H1 (cell line): ENCODE data around the gene SYNCRIP. TPM values are rescaled to one million over a fixed set of nuclear protein-coding genes. Genes with fewer than 3 reads are reported as not detected.

Experiments used
- POLR2A ChIP-seq, 2 experiments: IDR thresholded peaks; 1 replicate in 1 of 2; 2 replicates in 1 of 2; pipeline ENCODE4 v1.6.1; 2011; ENCODE audit warnings: low read depth in 2 of 2, low read length in 2 of 2, mild to moderate bottlenecking in 2 of 2; ENCODE audit errors: control extremely low read depth in 1 of 2
- RNF2 ChIP-seq: fragments of 200-900, 300-1000 bp; sonication (generic); IDR thresholded peaks from 2 replicates; pipeline ENCODE4 v1.7.1; 2016; ENCODE audit warnings: borderline replicate concordance, low read depth, mild to moderate bottlenecking, antibody characterized with exemption, low read length; ENCODE audit not compliant: poor library complexity, severe bottlenecking; ENCODE audit errors: missing control alignments
- SP2 ChIP-seq: IDR thresholded peaks from 2 replicates; pipeline ENCODE4 v1.6.1; 2012; ENCODE audit warnings: mild to moderate bottlenecking, low read length, inconsistent platforms
- polyA plus RNA-seq, 7 experiments: library from polyadenylated mRNA; depleted of rRNA in 3 of 7; stranded (reverse) in 5 of 7; unstranded in 2 of 7; fragments of >200 nt in 5 of 7; fragments of 200-250 nt in 2 of 7; gene quantifications; 1 replicate in 5 of 7; 2 replicates in 1 of 7; 4 replicates in 1 of 7; pipeline versions ENCODE4 v1.2.1 to v1.2.3, GENCODE V29; 2011 to 2013; ENCODE audit warnings: missing spikeins in 2 of 7, mixed read lengths in 2 of 7
- total RNA-seq: library from RNA; stranded (reverse); fragmentation: NEBNext Ultra II Directional; extraction: Animal tissue kit (Norgen Biotek cat#: 25700); gene quantifications from 2 replicates; pipeline ENCODE4 v1.2.1, GENCODE V29; 2021

Gene SYNCRIP
- total and polyA plus RNA-seq, 2 of the 8 experiments (the other 6 are each of a cell fraction or from before 2014, with no cell fraction given), result 16.8 to 219 TPM

GRCh38 chr6:85672050-85672449 lies 29.4 kb upstream of the SYNCRIP start (continued):
- no peak for TF ChIP-seq SP2
- TF ChIP-seq POLR2A (IDR thresholded peaks at IDR 0.05; ENCODE audit: control extremely low read depth in 1 of 2, low read depth in 2 of 2, low read length in 2 of 2), result peak in 1 of 2 experiments; percentile 9; a peak in 2 of 3 replicates
- no peak for TF ChIP-seq RNF2
